GM10847 (cell line): ENCODE data around the gene OR14A16.

ENCODE experiments used
- POLR2A ChIP-seq: IDR thresholded peaks from 2 replicates; pipeline ENCODE4 v1.6.1; 2011; ENCODE audit not compliant: insufficient read length; ENCODE audit errors: extremely low read depth

OR14A16 gene, protein sequence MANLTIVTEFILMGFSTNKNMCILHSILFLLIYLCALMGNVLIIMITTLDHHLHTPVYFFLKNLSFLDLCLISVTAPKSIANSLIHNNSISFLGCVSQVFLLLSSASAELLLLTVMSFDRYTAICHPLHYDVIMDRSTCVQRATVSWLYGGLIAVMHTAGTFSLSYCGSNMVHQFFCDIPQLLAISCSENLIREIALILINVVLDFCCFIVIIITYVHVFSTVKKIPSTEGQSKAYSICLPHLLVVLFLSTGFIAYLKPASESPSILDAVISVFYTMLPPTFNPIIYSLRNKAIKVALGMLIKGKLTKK

GRCh38 chr1:247824023-247824422 is at the start of gene OR14A16:
Gene OR14A16, minus strand, starts transcription at chr1:247824119. Its CDS starts 8,390 bp downstream, at chr1:247815729.
- no peak for TF ChIP-seq POLR2A

GRCh38 chr1:247865416-247865815 is 41.5 kb upstream of the OR14A16 start:
- TF ChIP-seq POLR2A, result no peak

- no peak for TF ChIP-seq POLR2A
Measured at GRCh38 chr1:247864644-247865043, 40.7 kb upstream of the OR14A16 start.

- no peak for TF ChIP-seq POLR2A
Measured at GRCh38 chr1:247862756-247863155, 38.8 kb upstream of the OR14A16 start.

- TF ChIP-seq POLR2A, result no peak
Measured at GRCh38 chr1:247857985-247858619, 34.2 kb upstream of the OR14A16 start.

DNA sequence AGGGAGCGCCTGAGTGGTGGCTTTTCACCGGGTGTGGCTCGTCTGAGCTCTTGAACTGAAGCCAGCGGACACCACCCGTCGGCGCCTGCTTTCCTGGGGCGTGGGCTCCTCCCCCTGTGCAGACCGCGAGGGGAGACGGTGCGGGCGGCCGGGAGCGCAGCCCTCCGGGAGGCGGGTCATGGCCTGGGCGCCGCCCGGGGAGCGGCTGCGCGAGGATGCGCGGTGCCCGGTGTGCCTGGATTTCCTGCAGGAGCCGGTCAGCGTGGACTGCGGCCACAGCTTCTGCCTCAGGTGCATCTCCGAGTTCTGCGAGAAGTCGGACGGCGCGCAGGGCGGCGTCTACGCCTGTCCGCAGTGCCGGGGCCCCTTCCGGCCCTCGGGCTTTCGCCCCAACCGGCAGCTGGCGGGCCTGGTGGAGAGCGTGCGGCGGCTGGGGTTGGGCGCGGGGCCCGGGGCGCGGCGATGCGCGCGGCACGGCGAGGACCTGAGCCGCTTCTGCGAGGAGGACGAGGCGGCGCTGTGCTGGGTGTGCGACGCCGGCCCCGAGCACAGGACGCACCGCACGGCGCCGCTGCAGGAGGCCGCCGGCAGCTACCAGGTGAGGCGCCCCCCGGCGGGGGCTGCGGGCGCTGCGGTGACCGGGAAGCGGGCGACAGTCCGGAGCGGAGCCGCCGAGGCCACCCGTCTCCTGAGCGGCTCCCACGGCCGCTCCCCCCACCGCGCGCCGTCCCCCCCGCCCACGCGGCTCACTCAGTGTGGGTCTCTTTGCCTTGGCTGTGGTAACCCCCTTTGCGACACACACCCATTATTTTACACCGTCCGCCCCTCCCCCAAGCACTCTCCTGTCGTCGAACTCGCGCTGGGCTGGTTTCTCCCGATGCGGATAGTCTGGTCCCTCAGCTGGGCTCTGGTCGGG is 33.4 kb upstream of the OR14A16 start, which contains the start of gene TRIM58:
Gene TRIM58 (plus strand): TSS at position 119 of the 916 bp plus-strand sequence. CDS start 60 bp downstream, at position 179.
- no peak for TF ChIP-seq POLR2A

GRCh38 chr1:247855911-247856310 is 32.0 kb upstream of the OR14A16 start:
- TF ChIP-seq POLR2A, result no peak

DNA sequence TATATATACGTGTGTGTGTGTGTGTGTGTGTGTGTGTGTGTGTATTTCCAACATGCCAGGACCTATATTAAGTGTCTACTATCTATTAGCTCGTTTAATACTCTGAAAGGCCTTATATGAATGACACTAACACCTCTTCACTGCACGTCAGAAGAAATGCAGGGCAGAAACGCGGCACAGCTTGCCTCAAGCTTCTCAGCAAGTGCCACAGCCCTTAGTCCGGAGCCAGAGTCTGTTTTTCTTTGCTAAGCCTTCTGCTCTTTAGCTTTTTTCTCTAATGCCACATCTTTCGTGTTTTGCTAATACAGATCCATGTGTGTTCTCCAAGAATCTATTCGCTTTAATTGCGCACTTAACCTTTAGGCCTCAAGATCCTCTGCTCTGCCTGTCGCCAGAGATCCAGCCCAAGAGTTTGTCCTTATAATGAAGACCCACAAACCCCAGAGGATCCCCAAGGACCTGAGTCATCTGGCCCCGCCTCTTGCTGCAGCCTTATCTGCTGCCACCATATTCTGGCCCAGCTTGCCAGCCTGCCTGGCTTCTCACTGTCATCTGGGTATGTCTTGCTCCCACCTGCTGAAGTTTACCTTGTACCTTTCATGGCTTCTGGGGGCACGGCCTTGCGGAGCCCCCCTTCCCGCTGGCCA is 31.1 kb upstream of the OR14A16 start:
- no peak for TF ChIP-seq POLR2A

DNA sequence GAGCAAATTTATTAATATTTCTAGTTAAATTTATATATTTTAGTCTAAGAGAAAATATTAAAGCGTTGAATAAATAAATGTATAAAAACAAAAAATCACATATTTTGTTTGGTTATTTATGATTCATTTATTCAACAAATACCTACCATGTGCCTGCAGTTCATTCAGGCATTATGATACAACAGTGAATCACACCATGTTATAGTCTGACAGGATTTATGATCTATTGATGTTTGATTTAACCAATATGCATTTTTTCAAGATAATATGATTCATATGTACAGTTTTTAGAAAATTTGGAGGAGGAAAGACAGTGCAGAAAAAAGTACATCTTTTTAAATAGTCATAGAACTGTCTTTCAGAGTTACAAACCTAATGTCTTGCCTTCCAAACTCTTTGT is 25.7 kb upstream of the OR14A16 start:
- no peak for TF ChIP-seq POLR2A

- TF ChIP-seq POLR2A, result no peak
Measured at GRCh38 chr1:247848346-247848745, 24.4 kb upstream of the OR14A16 start.

DNA sequence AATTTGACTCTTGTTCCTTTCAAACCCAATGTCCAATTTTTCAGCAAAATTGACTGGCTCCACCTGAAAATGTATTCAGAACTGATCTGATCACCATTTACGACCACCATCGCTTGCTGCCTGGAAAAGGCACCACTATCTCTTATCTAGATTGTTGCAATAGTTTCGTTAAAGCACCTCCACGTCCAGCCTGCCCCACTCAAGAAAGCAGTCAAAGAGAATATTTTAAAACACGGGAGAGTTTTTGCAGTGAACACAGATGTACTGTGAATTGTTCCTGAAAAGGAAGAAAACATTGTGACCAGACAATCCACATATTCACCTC is 21.7 kb upstream of the OR14A16 start:
- no peak for TF ChIP-seq POLR2A

DNA sequence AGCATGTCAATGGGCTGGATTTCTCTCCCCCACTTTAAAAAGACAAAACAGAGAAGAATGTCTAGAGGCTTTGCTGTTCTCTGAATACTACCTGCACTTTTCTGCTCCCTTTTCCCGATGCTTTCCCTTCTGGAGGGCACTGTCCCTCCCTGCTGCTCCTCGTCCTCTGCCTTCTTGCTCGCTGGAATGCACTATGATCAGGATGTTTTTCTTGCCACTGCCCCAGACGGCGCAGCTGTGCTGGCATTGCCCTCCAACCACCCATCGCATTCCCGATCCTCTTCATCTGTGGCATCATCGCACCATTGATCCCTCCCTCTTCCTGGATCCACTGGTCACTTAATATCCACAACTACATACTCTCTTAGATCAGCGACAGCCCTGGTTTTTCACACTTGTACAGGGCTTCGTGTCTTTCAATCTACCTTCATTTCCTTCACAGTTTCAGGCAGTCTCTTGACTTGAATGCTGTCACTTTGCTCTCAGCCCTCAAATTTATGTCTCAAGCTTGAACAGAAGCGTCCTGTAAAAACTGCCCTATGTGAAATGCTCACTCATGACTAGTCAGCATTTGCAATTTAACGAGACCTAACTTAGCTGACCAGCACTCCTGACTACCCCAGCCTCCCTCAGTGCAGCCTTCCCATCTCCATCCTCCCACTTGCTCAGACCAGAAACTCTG is 21.2 kb upstream of the OR14A16 start:
- TF ChIP-seq POLR2A, result no peak

- TF ChIP-seq POLR2A, result no peak
Measured at GRCh38 chr1:247843411-247843810, 19.5 kb upstream of the OR14A16 start.

- TF ChIP-seq POLR2A, result no peak
Measured at GRCh38 chr1:247841796-247842195, 17.9 kb upstream of the OR14A16 start, which contains the start of gene OR11L1. Gene OR11L1, minus strand, starts transcription at chr1:247841896. Its CDS starts 0 bp downstream, at chr1:247841896.
